NCI-H345 treated with DMSO at 0.1 percent for 48 hours (cell line): ENCODE measurements around the gene OCA2.
"Not testable (repeated sequence)": the region's sequence is repeated elsewhere in the genome, so short reads cannot be mapped to it uniquely, and the experiment has no call there.

ENCODE experiments used
- DNase-seq: peaks from one replicate; lab custom pipeline; 2025; ENCODE audit not compliant: unreplicated experiment; lab: John Stamatoyannopoulos, UW

The OCA2 gene

GRCh38 chr15:28098766-28099554 lies at the start of gene OCA2:
TSS of gene OCA2 (minus strand) at chr15:28099315. CDS start at chr15:28081874, 17,441 bp downstream.
- peak; percentile 51 for DNase-seq

GRCh38 chr15:28147801-28148200 lies 48.7 kb upstream of the OCA2 start:
- no peak for DNase-seq

- not testable (repeated sequence) for DNase-seq
Measured at GRCh38 chr15:28145419-28145818, 46.3 kb upstream of the OCA2 start.

GRCh38 chr15:28140062-28140461 lies 40.9 kb upstream of the OCA2 start:
- no peak for DNase-seq

GRCh38 chr15:28137408-28138039 lies 38.4 kb upstream of the OCA2 start:
- DNase-seq, result not testable (repeated sequence)

- DNase-seq, result not testable (repeated sequence)
Measured at GRCh38 chr15:28136236-28136904, 37.3 kb upstream of the OCA2 start.

- no peak for DNase-seq
Measured at GRCh38 chr15:28133281-28133680, 34.2 kb upstream of the OCA2 start.

- no peak for DNase-seq
Measured at GRCh38 chr15:28132524-28133275, 33.6 kb upstream of the OCA2 start.

GRCh38 chr15:28131946-28132345 lies 32.8 kb upstream of the OCA2 start:
- no peak for DNase-seq

GRCh38 chr15:28131400-28131799 lies 32.3 kb upstream of the OCA2 start:
- DNase-seq, result no peak

GRCh38 chr15:28130651-28131050 lies 31.5 kb upstream of the OCA2 start:
- DNase-seq, result no peak

GRCh38 chr15:28129231-28129848 lies 30.2 kb upstream of the OCA2 start:
- no peak for DNase-seq

- no peak for DNase-seq
Measured at GRCh38 chr15:28128031-28128430, 28.9 kb upstream of the OCA2 start.

GRCh38 chr15:28127036-28127435 lies 27.9 kb upstream of the OCA2 start:
- DNase-seq, result no peak

GRCh38 chr15:28125673-28126651 lies 26.8 kb upstream of the OCA2 start:
- no peak for DNase-seq

- DNase-seq, result no peak
Measured at GRCh38 chr15:28124841-28125240, 25.7 kb upstream of the OCA2 start.

GRCh38 chr15:28123408-28124023 lies 24.4 kb upstream of the OCA2 start:
- peak; percentile 6 for DNase-seq

- DNase-seq, result no peak
Measured at GRCh38 chr15:28122038-28122949, 23.2 kb upstream of the OCA2 start.
